ENCODE results near the gene TRABD2B. TPM values are rescaled to one million over a fixed set of nuclear protein-coding genes. Genes with fewer than 3 reads are reported as not detected.

Gene TRABD2B
- total and polyA plus RNA-seq, 7 donors, result 0.08 to 0.76 (median 0.42) TPM

GRCh38 chr1:47947531-47947930 lies 49.7 kb downstream of the TRABD2B start:
- no peaks in the 10 kb centered on the region for H3K36me3 ChIP-seq (ENCODE audit: insufficient read depth in 1 of 2, low read depth in 1 of 2)
- 90 to 94% (median 93%) methylated on average over 6 of the region's 6 CpGs for WGBS, 3 donors
- no peak for DNase-seq

GRCh38 chr1:47944561-47944960 lies 52.6 kb downstream of the TRABD2B start:
- Histone ChIP-seq H3K9me3 (no peaks in the 10 kb centered on the region), H3K4me3 (no peak overlapping the region), H3K27me3 (ENCODE audit: insufficient read depth in 3 of 3, low read length in 2 of 3) (no peaks in the 10 kb centered on the region), H3K36me3 (ENCODE audit: insufficient read depth in 1 of 2, low read depth in 1 of 2) (no peaks in the 10 kb centered on the region), H3K4me1 (no peaks in the 10 kb centered on the region), H3K27ac (no peak overlapping the region)
- TF ChIP-seq CTCF (IDR thresholded peaks at IDR 0.05), result no peak
- ATAC-seq (no peak), DNase-seq (no peak)
- intact Hi-C loops (cut with DNase I), result no loop called here
- WGBS, 3 donors, result 20 to 26% (median 22%) methylated on average over 4 of the region's 4 CpGs

More at GRCh38 chr1:47947531-47947930, 49.7 kb downstream of the TRABD2B start:
- TF ChIP-seq CTCF (IDR thresholded peaks at IDR 0.05), result no peak
- H3K4me3 ChIP-seq, result no peak overlapping the region
- intact Hi-C loops (cut with DNase I), result no loop called here
- ATAC-seq, result no peak
- H3K27me3 ChIP-seq (ENCODE audit: insufficient read depth in 3 of 3, low read length in 2 of 3), result no peaks in the 10 kb centered on the region
- no peaks in the 10 kb centered on the region for H3K9me3 ChIP-seq
- no peaks in the 10 kb centered on the region for H3K4me1 ChIP-seq
- H3K27ac ChIP-seq, result no peak overlapping the region

- Histone ChIP-seq H3K27ac (no peak overlapping the region), H3K4me3 (no peak overlapping the region), H3K36me3 (ENCODE audit: insufficient read depth in 1 of 2, low read depth in 1 of 2) (no peaks in the 10 kb centered on the region), H3K27me3 (ENCODE audit: insufficient read depth in 3 of 3, low read length in 2 of 3) (no peaks in the 10 kb centered on the region), H3K9me3 (no peaks in the 10 kb centered on the region), H3K4me1 (no peaks in the 10 kb centered on the region)
- intact Hi-C loops (cut with DNase I), result no loop called here
- WGBS, 3 donors, result 62 to 72% (median 63%) methylated on average over 3 of the region's 3 CpGs
- DNase-seq (no peak), ATAC-seq (no peak)
- no peak for TF ChIP-seq CTCF (IDR thresholded peaks at IDR 0.05)
These were observed 55.0 kb downstream of the TRABD2B start for GRCh38 chr1:47942240-47942629.

- WGBS, 3 donors, result 84 to 89% (median 84%) methylated on average over 2 of the region's 2 CpGs
- Histone ChIP-seq H3K4me3 (no peak overlapping the region), H3K4me1 (no peaks in the 10 kb centered on the region), H3K27me3 (ENCODE audit: insufficient read depth in 3 of 3, low read length in 2 of 3) (no peaks in the 10 kb centered on the region), H3K27ac (no peak overlapping the region), H3K36me3 (ENCODE audit: insufficient read depth in 1 of 2, low read depth in 1 of 2) (no peaks in the 10 kb centered on the region), H3K9me3 (no peaks in the 10 kb centered on the region)
- ATAC-seq, result no peak
- intact Hi-C loops (cut with DNase I), result no loop called here
- no peak for TF ChIP-seq CTCF (IDR thresholded peaks at IDR 0.05)
- no peak for DNase-seq
These were observed 55.5 kb downstream of the TRABD2B start for GRCh38 chr1:47941609-47942239.

GRCh38 chr1:47940779-47941178 lies 56.4 kb downstream of the TRABD2B start:
- WGBS, 3 donors, result 40 to 44% (median 44%) methylated on average over 5 of the region's 5 CpGs
- H3K4me1 ChIP-seq, result no peaks in the 10 kb centered on the region
- no peaks in the 10 kb centered on the region for H3K36me3 ChIP-seq (ENCODE audit: insufficient read depth in 1 of 2, low read depth in 1 of 2)
- no peaks in the 10 kb centered on the region for H3K9me3 ChIP-seq
- no peak overlapping the region for H3K27ac ChIP-seq
- DNase-seq (no peak), ATAC-seq (no peak)
- no peak for TF ChIP-seq CTCF (IDR thresholded peaks at IDR 0.05)
- no peak overlapping the region for H3K4me3 ChIP-seq
- H3K27me3 ChIP-seq (ENCODE audit: insufficient read depth in 3 of 3, low read length in 2 of 3), result no peaks in the 10 kb centered on the region
- intact Hi-C loops (cut with DNase I), result no loop called here

Measured in psoas muscle (tissue), 8 donors.